ENCODE data around the gene KIFBP. TPM values are rescaled to one million over a fixed set of nuclear protein-coding genes. Genes with fewer than 3 reads are reported as not detected.

The KIFBP gene
- total RNA-seq, 1 donor from 2014 or later: 27.7 TPM

GRCh38 chr10:69055241-69055640 is 66.6 kb downstream of the KIFBP start:
- Mint-ChIP-seq H3K27ac (ENCODE audit: unreplicated experiment) (no peak overlapping the region), H3K4me1 (peaks cover 6% of the 10 kb centered on the region), H3K9me3 (no peaks in the 10 kb centered on the region), H3K36me3 (ENCODE audit: low read depth) (no peaks in the 10 kb centered on the region), H3K27me3 (ENCODE audit: low read depth) (no peaks in the 10 kb centered on the region), H3K4me3 (no peak overlapping the region)
- no peak for DNase-seq (ENCODE audit: low read depth, low spot score)
- TF ChIP-seq CTCF (conservative IDR thresholded peaks at IDR 0.05): no peak

GRCh38 chr10:69056129-69056528 is 67.5 kb downstream of the KIFBP start:
- Mint-ChIP-seq H3K27ac (ENCODE audit: unreplicated experiment) (no peak overlapping the region), H3K4me3 (no peak overlapping the region), H3K9me3 (no peaks in the 10 kb centered on the region), H3K36me3 (ENCODE audit: low read depth) (no peaks in the 10 kb centered on the region), H3K27me3 (ENCODE audit: low read depth) (no peaks in the 10 kb centered on the region), H3K4me1 (peaks cover 6% of the 10 kb centered on the region)
- DNase-seq (ENCODE audit: low read depth, low spot score): no peak
- no peak for TF ChIP-seq CTCF (conservative IDR thresholded peaks at IDR 0.05)

- Mint-ChIP-seq H3K4me3 (no peak overlapping the region), H3K36me3 (ENCODE audit: low read depth) (no peaks in the 10 kb centered on the region), H3K27ac (ENCODE audit: unreplicated experiment) (no peak overlapping the region)
Measured at GRCh38 chr10:69056536-69057260, 68.1 kb downstream of the KIFBP start.

GRCh38 chr10:69057261-69057950 is 68.8 kb downstream of the KIFBP start:
- peak overlapping the region; percentile 76 for H3K27ac Mint-ChIP-seq (ENCODE audit: unreplicated experiment)
- H3K4me3 Mint-ChIP-seq: no peak overlapping the region
- no peak for DNase-seq (ENCODE audit: low read depth, low spot score)
- H3K9me3 Mint-ChIP-seq: no peaks in the 10 kb centered on the region
- no peaks in the 10 kb centered on the region for H3K27me3 Mint-ChIP-seq (ENCODE audit: low read depth)
- TF ChIP-seq CTCF (conservative IDR thresholded peaks at IDR 0.05): no peak
- no peaks in the 10 kb centered on the region for H3K36me3 Mint-ChIP-seq (ENCODE audit: low read depth)
- peaks cover 6% of the 10 kb centered on the region for H3K4me1 Mint-ChIP-seq

More at GRCh38 chr10:69056536-69057260, 68.1 kb downstream of the KIFBP start:
- no peak for TF ChIP-seq CTCF (conservative IDR thresholded peaks at IDR 0.05)
- no peaks in the 10 kb centered on the region for H3K27me3 Mint-ChIP-seq (ENCODE audit: low read depth)
- no peak for DNase-seq (ENCODE audit: low read depth, low spot score)
- H3K9me3 Mint-ChIP-seq: no peaks in the 10 kb centered on the region
- peaks cover 6% of the 10 kb centered on the region for H3K4me1 Mint-ChIP-seq

GRCh38 chr10:69057951-69058297 is 69.3 kb downstream of the KIFBP start:
- TF ChIP-seq CTCF (conservative IDR thresholded peaks at IDR 0.05): no peak

More at GRCh38 chr10:69057951-69058297, 69.3 kb downstream of the KIFBP start:
- DNase-seq (ENCODE audit: low read depth, low spot score): no peak
- Mint-ChIP-seq H3K27me3 (ENCODE audit: low read depth) (no peaks in the 10 kb centered on the region), H3K4me3 (no peak overlapping the region), H3K27ac (ENCODE audit: unreplicated experiment) (peak overlapping the region; percentile 76), H3K36me3 (ENCODE audit: low read depth) (no peaks in the 10 kb centered on the region), H3K4me1 (peaks cover 6% of the 10 kb centered on the region), H3K9me3 (no peaks in the 10 kb centered on the region)

Measured in neural crest cell (in vitro differentiated cells).